GM23248 (cell line): ENCODE results near the gene ATP5PO. TPM values are rescaled to one million over a fixed set of nuclear protein-coding genes. Genes with fewer than 3 reads are reported as not detected.
A peak's percentile ranks its signal among the peaks of the same experiment; 100 is the strongest.

Experiments
- DNase-seq: peaks from one replicate; pipeline ENCODE4 v3.0.0-alpha.2; 2015
- H2AFZ ChIP-seq: fragments of 200-600 bp; sonication (generic); 2 replicates; pipeline ENCODE4 v1.6.1; 2016; ENCODE audit warnings: antibody characterized with exemption
- H3F3A ChIP-seq: fragments of 200-600 bp; sonication (generic); 2 replicates; pipeline ENCODE4 v1.6.1; 2016; ENCODE audit warnings: mild to moderate bottlenecking, antibody characterized with exemption, mixed run types; ENCODE audit not compliant: insufficient read depth
- H3K27ac ChIP-seq: fragments of 200-600 bp; sonication (generic); 2 replicates; pipeline ENCODE4 v1.5.1; 2016; ENCODE audit warnings: mild to moderate bottlenecking
- H3K27me3 ChIP-seq: fragments of 200-600 bp; sonication (generic); replicated peaks from 2 replicates; pipeline ENCODE4 v1.6.1; 2016; ENCODE audit warnings: mild to moderate bottlenecking; ENCODE audit not compliant: insufficient read depth
- H3K36me3 ChIP-seq: fragments of 200-600 bp; sonication (generic); 2 replicates; pipeline ENCODE4 v1.6.1; 2016; ENCODE audit warnings: low read depth, mild to moderate bottlenecking
- H3K4me1 ChIP-seq: fragments of 200-600 bp; sonication (generic); 2 replicates; pipeline ENCODE4 v1.6.1; 2016; ENCODE audit warnings: mild to moderate bottlenecking; ENCODE audit not compliant: insufficient read depth
- H3K4me2 ChIP-seq: fragments of 200-600 bp; sonication (generic); one replicate; pipeline ENCODE4 v1.6.1; 2016; ENCODE audit warnings: mild to moderate bottlenecking; ENCODE audit not compliant: unreplicated experiment
- H3K4me3 ChIP-seq: fragments of 200-600 bp; sonication (generic); 2 replicates; pipeline ENCODE4 v1.5.1; 2016; ENCODE audit warnings: mild to moderate bottlenecking
- H3K79me2 ChIP-seq: fragments of 200-600 bp; sonication (generic); 2 replicates; pipeline ENCODE4 v1.6.1; 2016; ENCODE audit warnings: mild to moderate bottlenecking; ENCODE audit not compliant: insufficient read depth
- H3K9ac ChIP-seq: fragments of 200-600 bp; sonication (generic); 2 replicates; pipeline ENCODE4 v1.6.1; 2016; ENCODE audit warnings: mild to moderate bottlenecking
- H3K9me2 ChIP-seq: fragments of 200-600 bp; sonication (generic); 2 replicates; pipeline ENCODE4 v1.6.1; 2016; ENCODE audit warnings: mixed run types, mild to moderate bottlenecking, moderate library complexity; ENCODE audit not compliant: insufficient read depth
- H3K9me3 ChIP-seq: fragments of 200-600 bp; sonication (generic); one replicate; pipeline ENCODE4 v1.6.1; 2017; ENCODE audit warnings: low read depth
- H4K20me1 ChIP-seq: fragments of 200-600 bp; sonication (generic); 2 replicates; pipeline ENCODE4 v1.6.0; 2016; ENCODE audit not compliant: insufficient read depth
- EZH2 ChIP-seq: fragments of 200-600 bp; sonication (generic); IDR thresholded peaks from 2 replicates; pipeline ENCODE4 v1.6.1; 2018; ENCODE audit warnings: antibody characterized with exemption, mild to moderate bottlenecking; ENCODE audit not compliant: insufficient read depth, poor library complexity, severe bottlenecking
- EZH2phosphoT487 ChIP-seq: fragments of 200-600 bp; sonication (generic); IDR thresholded peaks from 2 replicates; pipeline ENCODE4 v1.6.1; 2018; ENCODE audit warnings: antibody characterized with exemption, moderate library complexity, mild to moderate bottlenecking, low read depth; ENCODE audit not compliant: insufficient read depth
- WGBS, 2 experiments: methylation state at CpG; one replicate each; pipeline ENCODE4 v1.1.6; 2015 to 2017; ENCODE audit warnings: low lambda C conversion rate in 2 of 2, low coverage in 1 of 2; ENCODE audit errors: missing lambda C conversion rate in 2 of 2; 5-methylcytosine and 5-hydroxymethylcytosine counted together
- in situ Hi-C: fragments of 300-500 bp; cut with MboI; formaldehyde crosslinking; loops from 2 replicates; pipeline ENCODE4 v1.15.0; 2020
- polyA plus RNA-seq: library from polyadenylated mRNA; unstranded; fragments of >200 nt; fragmentation: Nextera tagmentation; extraction: Ambion mirVana; gene quantifications from 2 replicates; pipeline ENCODE4 v1.2.1, GENCODE V29; 2016
- total RNA-seq: library from RNA; depleted of rRNA; stranded (reverse); fragments of >200 nt; shearing (Covaris generic); gene quantifications from 2 replicates; pipeline ENCODE4 v1.2.3, GENCODE V29; 2014

The ATP5PO gene
- total and polyA plus RNA-seq, 2 experiments from 2014 or later = 122 to 237 TPM

- no peak for TF ChIP-seq EZH2
- no peak for TF ChIP-seq EZH2phosphoT487
Measured at GRCh38 chr21:33897098-33897497, 18.5 kb downstream of the ATP5PO start.

GRCh38 chr21:33896691-33897090, 18.9 kb downstream of the ATP5PO start:
- H3K9ac ChIP-seq = no peak overlapping the region
- H4K20me1 ChIP-seq = no peaks in the 10 kb centered on the region
- 91 to 92% methylated on average over 6 of the region's 6 CpGs for WGBS, 2 experiments
- H3F3A ChIP-seq = peaks cover 20% of the 10 kb centered on the region
- in situ Hi-C loops = no loop called here
- no peak overlapping the region for H3K4me3 ChIP-seq
- H3K27ac ChIP-seq = no peak overlapping the region
- no peak for TF ChIP-seq EZH2phosphoT487
- TF ChIP-seq EZH2 = no peak
- no peak overlapping the region for H3K4me2 ChIP-seq
- H2AFZ ChIP-seq = no peak overlapping the region
- H3K9me2 ChIP-seq = no peaks in the 10 kb centered on the region
- H3K79me2 ChIP-seq = no peaks in the 10 kb centered on the region
- no peaks in the 10 kb centered on the region for H3K9me3 ChIP-seq
- no peaks in the 10 kb centered on the region for H3K27me3 ChIP-seq
- H3K36me3 ChIP-seq = no peaks in the 10 kb centered on the region
- no peak for DNase-seq
- peaks cover 22% of the 10 kb centered on the region for H3K4me1 ChIP-seq

More at GRCh38 chr21:33897098-33897497, 18.5 kb downstream of the ATP5PO start:
- DNase-seq = no peak
- in situ Hi-C loops = no loop called here
- Histone ChIP-seq H3K4me2 (no peak overlapping the region), H3K27ac (no peak overlapping the region), H3F3A (peaks cover 20% of the 10 kb centered on the region), H3K9me2 (no peaks in the 10 kb centered on the region), H3K27me3 (no peaks in the 10 kb centered on the region), H3K9ac (no peak overlapping the region), H3K36me3 (no peaks in the 10 kb centered on the region), H3K4me3 (no peak overlapping the region), H3K4me1 (peaks cover 22% of the 10 kb centered on the region), H3K9me3 (no peaks in the 10 kb centered on the region), H2AFZ (no peak overlapping the region), H4K20me1 (no peaks in the 10 kb centered on the region), H3K79me2 (no peaks in the 10 kb centered on the region)
- WGBS, 2 experiments = 86 to 91% methylated on average over 5 of the region's 5 CpGs

DNA sequence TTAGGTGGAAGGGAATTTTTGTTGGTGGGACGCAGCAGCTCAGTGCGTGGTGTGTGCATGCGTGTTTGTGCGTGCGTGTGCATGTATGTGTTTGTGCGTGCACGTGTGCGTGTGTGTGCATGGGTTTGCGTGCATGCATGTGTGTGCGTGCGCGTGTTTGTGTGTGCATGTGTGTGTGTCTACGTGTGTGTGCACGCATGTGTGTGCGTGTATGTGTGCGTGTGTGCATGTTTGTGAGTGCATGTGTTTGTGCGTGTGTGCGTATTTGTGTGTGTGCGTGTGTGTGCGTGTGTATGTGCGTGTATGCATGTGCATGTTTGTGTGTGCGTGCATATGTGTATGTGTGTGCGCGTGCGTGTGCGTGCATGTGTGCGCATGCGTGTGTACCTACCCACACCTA, 20.2 kb downstream of the ATP5PO start:
- H4K20me1 ChIP-seq = no peaks in the 10 kb centered on the region
- TF ChIP-seq EZH2 = no peak
- TF ChIP-seq EZH2phosphoT487 = no peak
- H3K27ac ChIP-seq = no peak overlapping the region
- no peak for DNase-seq
- no peaks in the 10 kb centered on the region for H3K9me2 ChIP-seq
- peak overlapping the region; percentile 80 for H3K4me2 ChIP-seq
- no peaks in the 10 kb centered on the region for H3K36me3 ChIP-seq
- H3K4me3 ChIP-seq = 0 out of 2 replicates have a peak overlapping the region, but pooled peaks have one; percentile 65
- peaks cover 13% of the 10 kb centered on the region for H3F3A ChIP-seq
- H3K9ac ChIP-seq = no peak overlapping the region
- H3K27me3 ChIP-seq = no peaks in the 10 kb centered on the region
- H3K9me3 ChIP-seq = no peaks in the 10 kb centered on the region
- peaks cover 22% of the 10 kb centered on the region for H3K4me1 ChIP-seq
- H2AFZ ChIP-seq = peak overlapping the region; percentile 79; the same call in 1 of the 2 replicates
- in situ Hi-C loops = no loop called here
- 86 to 90% methylated on average over 21 to 28 of the region's 28 CpGs for WGBS, 2 experiments
- H3K79me2 ChIP-seq = no peaks in the 10 kb centered on the region

DNA sequence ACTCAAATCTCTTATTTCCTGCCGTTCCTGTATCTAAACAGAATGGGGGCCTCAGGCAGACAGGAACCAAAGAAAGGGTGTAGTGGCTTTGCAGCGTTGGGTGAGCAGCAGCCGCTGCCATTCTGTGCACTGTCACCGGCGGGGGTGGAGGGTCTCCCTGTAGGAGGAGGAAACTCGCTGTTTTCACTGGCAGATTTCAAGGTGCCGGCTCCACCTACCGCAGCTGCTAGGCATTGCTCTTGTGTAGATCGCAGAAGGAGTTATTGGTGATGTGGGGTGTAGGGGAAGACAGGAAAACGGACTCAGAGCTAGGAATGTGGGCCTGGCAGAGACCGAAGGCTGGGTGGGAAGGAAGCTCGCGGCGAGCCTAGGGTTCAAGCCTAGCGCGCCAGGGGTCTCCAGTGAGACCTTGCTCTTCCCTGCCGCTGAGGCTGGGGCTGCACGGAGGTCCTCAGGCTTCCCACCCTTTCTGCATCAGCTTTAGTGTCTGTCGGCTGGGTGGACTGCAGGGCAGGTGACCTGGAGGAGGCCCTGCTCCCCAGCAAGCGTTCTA, 20.8 kb downstream of the ATP5PO start:
- Histone ChIP-seq H3K79me2 (no peaks in the 10 kb centered on the region), H3K9ac (peak overlapping the region; percentile 57), H3K27ac (no peak overlapping the region), H3F3A (peaks cover 8% of the 10 kb centered on the region; the same call in 1 of the 2 replicates), H3K9me3 (no peaks in the 10 kb centered on the region), H3K27me3 (no peaks in the 10 kb centered on the region), H3K4me1 (peaks cover 20% of the 10 kb centered on the region), H4K20me1 (no peaks in the 10 kb centered on the region), H3K4me2 (peak overlapping the region; percentile 80), H2AFZ (peak overlapping the region; percentile 79), H3K36me3 (no peaks in the 10 kb centered on the region), H3K4me3 (peak overlapping the region; percentile 65), H3K9me2 (no peaks in the 10 kb centered on the region)
- TF ChIP-seq EZH2phosphoT487 (no peak), EZH2 (no peak)
- in situ Hi-C loops = no loop called here
- DNase-seq = peak; percentile 92
- WGBS, 2 experiments = 4 to 6% methylated on average over 20 of the region's 20 CpGs

- no peak overlapping the region for H3K9ac ChIP-seq
- peaks cover 11% of the 10 kb centered on the region for H3K4me1 ChIP-seq
- in situ Hi-C loops = no loop called here
- no peaks in the 10 kb centered on the region for H3K79me2 ChIP-seq
- H4K20me1 ChIP-seq = no peaks in the 10 kb centered on the region
- no peaks in the 10 kb centered on the region for H3K9me2 ChIP-seq
- TF ChIP-seq EZH2phosphoT487 (no peak), EZH2 (no peak)
- H3K27ac ChIP-seq = no peak overlapping the region
- no peaks in the 10 kb centered on the region for H3K9me3 ChIP-seq
- peak overlapping the region; percentile 79; the same call in 1 of the 2 replicates for H2AFZ ChIP-seq
- no peak overlapping the region for H3K4me3 ChIP-seq
- no peaks in the 10 kb centered on the region for H3F3A ChIP-seq
- DNase-seq = no peak
- 95 to 96% methylated on average over 4 of the region's 4 CpGs for WGBS, 2 experiments
- no peaks in the 10 kb centered on the region for H3K36me3 ChIP-seq
- H3K27me3 ChIP-seq = no peaks in the 10 kb centered on the region
- H3K4me2 ChIP-seq = no peak overlapping the region
Measured at GRCh38 chr21:33893917-33894316, 21.7 kb downstream of the ATP5PO start.
